Uterus (tissue), 4 donors: ENCODE measurements around the gene GGA3. TPM values are rescaled to one million over a fixed set of nuclear protein-coding genes. Genes with fewer than 3 reads are reported as not detected.

Experiments used
- DNase-seq, 2 donors: peaks; one replicate each; pipeline ENCODE4 v3.0.0-alpha.2; 2019 to 2020
- H3K27ac ChIP-seq, 2 donors: fragments of 200-600 bp; sonication (generic); 1 replicate in 1 of 2; 2 replicates in 1 of 2; pipeline ENCODE4 v1.5.1; 2016 to 2018
- H3K27me3 ChIP-seq, 2 donors: fragments of 200-600 bp; sonication (generic); one replicate each; pipeline ENCODE4 v1.5.1; 2018 to 2019; ENCODE audit warnings: control low read depth in 1 of 2
- H3K36me3 ChIP-seq, 2 donors: fragments of 200-600 bp; sonication (generic); one replicate each; pipeline ENCODE4 v1.5.1; 2019; ENCODE audit warnings: control low read depth in 1 of 2
- H3K4me1 ChIP-seq, 2 donors: fragments of 200-600 bp; sonication (generic); one replicate each; pipeline ENCODE4 v1.5.1; 2018 to 2019; ENCODE audit warnings: control low read depth in 1 of 2
- H3K4me3 ChIP-seq, 2 donors: fragments of 200-600 bp; sonication (generic); 1 replicate in 1 of 2; 2 replicates in 1 of 2; pipeline ENCODE4 v1.5.1; 2018 to 2019; ENCODE audit warnings: mild to moderate bottlenecking in 1 of 2
- H3K9me3 ChIP-seq, 2 donors: fragments of 200-600 bp; sonication (generic); one replicate each; pipeline ENCODE4 v1.5.1; 2019; ENCODE audit warnings: control low read depth in 1 of 2
- CTCF ChIP-seq, 4 experiments: fragments of 200-600 bp in 2 of 4; fragments of 450-650 bp in 2 of 4; sonication (generic) in 2 of 4; IDR thresholded peaks; one replicate each; pipeline ENCODE4 v1.5.1; 2016 to 2019; ENCODE audit warnings: antibody characterized with exemption in 4 of 4, mild to moderate bottlenecking in 2 of 4, moderate library complexity in 1 of 4
- POLR2A ChIP-seq, 2 donors: fragments of 450-650 bp; IDR thresholded peaks; one replicate each; pipeline ENCODE4 v1.6.1; 2016; ENCODE audit warnings: antibody characterized with exemption in 2 of 2, mild to moderate bottlenecking in 1 of 2, moderate library complexity in 1 of 2
- intact Hi-C: fragments of 100-400 bp; cut with DNase I; formaldehyde crosslinking; loops from one replicate; pipeline ENCODE4 v1.15.1; 2023; ENCODE audit warnings: low total_unique reads
- total RNA-seq, 4 donors: library from RNA; depleted of rRNA in 3 of 4; stranded (reverse); fragments of >200 nt in 3 of 4; gene quantifications; one replicate each; pipeline versions ENCODE4 v1.1.0 to v1.2.4, GENCODE V29; 2014 to 2023
- donor health status: DM: yes; HTN: yes; CAD: no.

The GGA3 gene
- total RNA-seq, 4 donors from 2014 or later: 9.4 to 104 (median 40.1) TPM

GRCh38 chr17:75228305-75228704 lies 33.1 kb downstream of the GGA3 start:
- H3K4me3 ChIP-seq: no peak overlapping the region
- TF ChIP-seq POLR2A (IDR thresholded peaks at IDR 0.05) (no peak), CTCF (IDR thresholded peaks at IDR 0.05) (no peak)
- H3K36me3 ChIP-seq: no peaks in the 10 kb centered on the region
- no peaks in the 10 kb centered on the region for H3K4me1 ChIP-seq
- intact Hi-C loops: no loop called here
- no peaks in the 10 kb centered on the region for H3K9me3 ChIP-seq
- no peak for DNase-seq
- no peak overlapping the region for H3K27ac ChIP-seq
- no peaks in the 10 kb centered on the region for H3K27me3 ChIP-seq

- intact Hi-C loops: no loop called here
- H3K4me3 ChIP-seq: no peak overlapping the region
- H3K36me3 ChIP-seq: no peaks in the 10 kb centered on the region
- no peaks in the 10 kb centered on the region for H3K4me1 ChIP-seq
- H3K9me3 ChIP-seq: no peaks in the 10 kb centered on the region
- TF ChIP-seq CTCF (IDR thresholded peaks at IDR 0.05) (no peak), POLR2A (IDR thresholded peaks at IDR 0.05) (no peak)
- DNase-seq: no peak
- H3K27me3 ChIP-seq: no peaks in the 10 kb centered on the region
- no peak overlapping the region for H3K27ac ChIP-seq
Measured at GRCh38 chr17:75227729-75228128, 33.7 kb downstream of the GGA3 start.

- intact Hi-C loops: no loop called here
- no peak for DNase-seq
- no peaks in the 10 kb centered on the region for H3K36me3 ChIP-seq
- no peaks in the 10 kb centered on the region for H3K9me3 ChIP-seq
- H3K27ac ChIP-seq: no peak overlapping the region
- no peak overlapping the region for H3K4me3 ChIP-seq
- TF ChIP-seq CTCF (IDR thresholded peaks at IDR 0.05) (no peak), POLR2A (IDR thresholded peaks at IDR 0.05) (no peak)
- H3K27me3 ChIP-seq: no peaks in the 10 kb centered on the region
- no peaks in the 10 kb centered on the region for H3K4me1 ChIP-seq
Measured at GRCh38 chr17:75225016-75225415, 36.4 kb downstream of the GGA3 start.

- Histone ChIP-seq H3K9me3 (no peaks in the 10 kb centered on the region), H3K36me3 (no peaks in the 10 kb centered on the region)
- TF ChIP-seq POLR2A (IDR thresholded peaks at IDR 0.05): no peak
- TF ChIP-seq CTCF (IDR thresholded peaks at IDR 0.05): no peak
Measured at GRCh38 chr17:75219815-75220214, 41.6 kb downstream of the GGA3 start.

GRCh38 chr17:75218131-75218530 lies 43.3 kb downstream of the GGA3 start:
- no peak for TF ChIP-seq CTCF (IDR thresholded peaks at IDR 0.05)
- TF ChIP-seq POLR2A (IDR thresholded peaks at IDR 0.05): no peak
- no peaks in the 10 kb centered on the region for H3K36me3 ChIP-seq
- no peak overlapping the region for H3K4me3 ChIP-seq
- H3K27ac ChIP-seq: no peak overlapping the region
- no peaks in the 10 kb centered on the region for H3K4me1 ChIP-seq
- DNase-seq: no peak
- no peaks in the 10 kb centered on the region for H3K9me3 ChIP-seq
- intact Hi-C loops: no loop called here
- H3K27me3 ChIP-seq: no peaks in the 10 kb centered on the region

More at GRCh38 chr17:75219815-75220214, 41.6 kb downstream of the GGA3 start:
- Histone ChIP-seq H3K27ac (no peak overlapping the region), H3K27me3 (no peaks in the 10 kb centered on the region), H3K4me1 (no peaks in the 10 kb centered on the region), H3K4me3 (no peak overlapping the region)
- DNase-seq: no peak
- intact Hi-C loops: no loop called here
